GM23338 (cell line): ENCODE data around the gene IZUMO1R. TPM values are rescaled to one million over a fixed set of nuclear protein-coding genes. Genes with fewer than 3 reads are reported as not detected.

Experiments
- ATAC-seq: fragments of 200-7000 bp; cut with Tn5 transposase; 3 replicates; pipeline ENCODE4 v1.9.1; 2020
- DNase-seq: peaks from one replicate; pipeline ENCODE4 v3.0.0-alpha.2; 2015; ENCODE audit warnings: low spot score
- H2AFZ ChIP-seq: fragments of 200-600 bp; sonication (generic); 2 replicates; pipeline ENCODE4 v1.8.0; 2016; ENCODE audit warnings: antibody characterized with exemption, mild to moderate bottlenecking, moderate library complexity
- H3F3A ChIP-seq: fragments of 200-600 bp; sonication (generic); replicated peaks from 2 replicates; pipeline ENCODE4 v1.8.0; 2017; ENCODE audit warnings: antibody characterized with exemption, mixed run types, low read depth
- H3K27ac ChIP-seq: fragments of 200-600 bp; sonication (generic); 2 replicates; pipeline ENCODE4 v1.6.1; 2016; ENCODE audit warnings: low read depth
- H3K27me3 ChIP-seq: fragments of 200-600 bp; sonication (generic); 2 replicates; pipeline ENCODE4 v1.8.0; 2016; ENCODE audit warnings: mild to moderate bottlenecking, mixed run types, moderate library complexity; ENCODE audit not compliant: insufficient read depth
- H3K36me3 ChIP-seq: fragments of 200-600 bp; sonication (generic); 2 replicates; pipeline ENCODE4 v1.8.0; 2016; ENCODE audit warnings: mild to moderate bottlenecking; ENCODE audit not compliant: insufficient read depth
- H3K4me1 ChIP-seq: fragments of 200-600 bp; sonication (generic); 2 replicates; pipeline ENCODE4 v1.8.0; 2016; ENCODE audit warnings: mild to moderate bottlenecking, moderate library complexity; ENCODE audit not compliant: insufficient read depth
- H3K4me2 ChIP-seq: fragments of 200-600 bp; sonication (generic); 2 replicates; pipeline ENCODE4 v1.7.1; 2017; ENCODE audit warnings: mixed run types
- H3K4me3 ChIP-seq: fragments of 200-600 bp; sonication (generic); 2 replicates; pipeline ENCODE4 v1.6.1; 2016; ENCODE audit warnings: mixed run types
- H3K79me2 ChIP-seq: fragments of 200-600 bp; sonication (generic); replicated peaks from 2 replicates; pipeline ENCODE4 v1.8.0; 2017; ENCODE audit warnings: mild to moderate bottlenecking; ENCODE audit not compliant: insufficient read depth
- H3K9me2 ChIP-seq: fragments of 200-600 bp; sonication (generic); 2 replicates; pipeline ENCODE4 v1.8.0; 2017; ENCODE audit not compliant: insufficient read depth
- H4K20me1 ChIP-seq: fragments of 200-600 bp; sonication (generic); replicated peaks from 2 replicates; pipeline ENCODE4 v1.8.0; 2017; ENCODE audit warnings: mild to moderate bottlenecking; ENCODE audit not compliant: insufficient read depth
- H3K27ac Mint-ChIP-seq: 2 replicates; pipeline ENCODE4 v1.8.0; 2020; ENCODE audit warnings: inconsistent platforms, mild to moderate bottlenecking, moderate library complexity, mixed read lengths
- H3K27me3 Mint-ChIP-seq: 3 replicates; pipeline ENCODE4 v1.8.0; 2022; ENCODE audit warnings: low read depth, mild to moderate bottlenecking, moderate library complexity, mixed read lengths, inconsistent platforms; ENCODE audit not compliant: insufficient read depth, poor library complexity
- H3K36me3 Mint-ChIP-seq: 3 replicates; pipeline ENCODE4 v1.8.0; 2021; ENCODE audit warnings: low read depth, mild to moderate bottlenecking, inconsistent platforms, moderate library complexity, mixed read lengths
- H3K4me1 Mint-ChIP-seq: 3 replicates; pipeline ENCODE4 v1.8.0; 2020; ENCODE audit warnings: mild to moderate bottlenecking, inconsistent platforms, mixed read lengths
- H3K4me3 Mint-ChIP-seq: 3 replicates; pipeline ENCODE4 v1.8.0; 2021; ENCODE audit warnings: moderate library complexity, mild to moderate bottlenecking, inconsistent platforms, mixed read lengths
- H3K9me3 Mint-ChIP-seq: 3 replicates; pipeline ENCODE4 v1.8.0; 2020; ENCODE audit warnings: moderate library complexity, mild to moderate bottlenecking, inconsistent platforms, mixed read lengths
- CREB1 ChIP-seq: fragments of 250-450 bp; sonication (Bioruptor Pico); IDR thresholded peaks from 2 replicates; pipeline ENCODE4 v1.5.0; 2020; ENCODE audit warnings: low read depth, mild to moderate bottlenecking, moderate library complexity
- EZH2phosphoT487 ChIP-seq: fragments of 200-600 bp; sonication (generic); IDR thresholded peaks from one replicate; pipeline ENCODE4 v1.8.1; 2018; ENCODE audit warnings: antibody characterized with exemption; ENCODE audit not compliant: unreplicated experiment
- JUNB ChIP-seq: IDR thresholded peaks from one replicate; pipeline ENCODE4 v1.6.1; 2016; ENCODE audit warnings: antibody characterized with exemption; ENCODE audit not compliant: unreplicated experiment
- polyA plus RNA-seq: library from polyadenylated mRNA; unstranded; fragments of >200 nt; fragmentation: Nextera tagmentation; extraction: Ambion mirVana; gene quantifications from 2 replicates; pipeline ENCODE4 v1.2.1, GENCODE V29; 2016
- total RNA-seq: library from RNA; depleted of rRNA; stranded (reverse); fragments of >200 nt; shearing (Covaris generic); gene quantifications from 2 replicates; pipeline ENCODE4 v1.2.3, GENCODE V29; 2014
- TF ChIP-seq, protein P1 (sequence below): IDR thresholded peaks from 2 replicates; pipeline ENCODE4 v1.6.1; 2016; ENCODE audit warnings: antibody characterized with exemption
- TF ChIP-seq, protein P2 (sequence below), 2 experiments: fragments of 200-600 bp in 1 of 2; sonication (generic) in 1 of 2; conservative IDR thresholded peaks; 2 replicates each; pipeline versions ENCODE4 v1.5.1 to v1.6.1; 2016 to 2017; ENCODE audit warnings: antibody characterized with exemption in 2 of 2, low read depth in 2 of 2, mild to moderate bottlenecking in 2 of 2, moderate library complexity in 1 of 2
- TF ChIP-seq, protein P3 (sequence below): IDR thresholded peaks from one replicate; pipeline ENCODE4 v1.6.1; 2018; ENCODE audit warnings: antibody characterized with exemption; ENCODE audit not compliant: unreplicated experiment

IZUMO1R gene
- total and polyA plus RNA-seq, 2 experiments from 2014 or later: not detected

GRCh38 chr11:94332814-94333213, 28.4 kb downstream of the IZUMO1R start:
- Histone ChIP-seq H2AFZ (no peak overlapping the region), H3K36me3 (no peaks in the 10 kb centered on the region), H3K27ac (no peak overlapping the region), H3K79me2 (no peaks in the 10 kb centered on the region), H3K9me2 (no peaks in the 10 kb centered on the region), H4K20me1 (no peaks in the 10 kb centered on the region), H3F3A (no peaks in the 10 kb centered on the region), H3K4me1 (no peaks in the 10 kb centered on the region), H3K4me2 (no peak overlapping the region), H3K27me3 (no peaks in the 10 kb centered on the region), H3K4me3 (no peak overlapping the region)
- no peak for ATAC-seq
- Mint-ChIP-seq H3K27me3 (peaks cover 2% of the 10 kb centered on the region), H3K4me3 (no peak overlapping the region), H3K4me1 (no peaks in the 10 kb centered on the region), H3K27ac (no peak overlapping the region), H3K9me3 (peaks cover 2% of the 10 kb centered on the region; the same call in 1 of the 3 replicates), H3K36me3 (no peaks in the 10 kb centered on the region)
- TF ChIP-seq CREB1 (CRISPR knock-in tag): no peak
- TF ChIP-seq, protein P1, sequence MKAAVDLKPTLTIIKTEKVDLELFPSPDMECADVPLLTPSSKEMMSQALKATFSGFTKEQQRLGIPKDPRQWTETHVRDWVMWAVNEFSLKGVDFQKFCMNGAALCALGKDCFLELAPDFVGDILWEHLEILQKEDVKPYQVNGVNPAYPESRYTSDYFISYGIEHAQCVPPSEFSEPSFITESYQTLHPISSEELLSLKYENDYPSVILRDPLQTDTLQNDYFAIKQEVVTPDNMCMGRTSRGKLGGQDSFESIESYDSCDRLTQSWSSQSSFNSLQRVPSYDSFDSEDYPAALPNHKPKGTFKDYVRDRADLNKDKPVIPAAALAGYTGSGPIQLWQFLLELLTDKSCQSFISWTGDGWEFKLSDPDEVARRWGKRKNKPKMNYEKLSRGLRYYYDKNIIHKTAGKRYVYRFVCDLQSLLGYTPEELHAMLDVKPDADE: no peak
- TF ChIP-seq, protein P2, sequence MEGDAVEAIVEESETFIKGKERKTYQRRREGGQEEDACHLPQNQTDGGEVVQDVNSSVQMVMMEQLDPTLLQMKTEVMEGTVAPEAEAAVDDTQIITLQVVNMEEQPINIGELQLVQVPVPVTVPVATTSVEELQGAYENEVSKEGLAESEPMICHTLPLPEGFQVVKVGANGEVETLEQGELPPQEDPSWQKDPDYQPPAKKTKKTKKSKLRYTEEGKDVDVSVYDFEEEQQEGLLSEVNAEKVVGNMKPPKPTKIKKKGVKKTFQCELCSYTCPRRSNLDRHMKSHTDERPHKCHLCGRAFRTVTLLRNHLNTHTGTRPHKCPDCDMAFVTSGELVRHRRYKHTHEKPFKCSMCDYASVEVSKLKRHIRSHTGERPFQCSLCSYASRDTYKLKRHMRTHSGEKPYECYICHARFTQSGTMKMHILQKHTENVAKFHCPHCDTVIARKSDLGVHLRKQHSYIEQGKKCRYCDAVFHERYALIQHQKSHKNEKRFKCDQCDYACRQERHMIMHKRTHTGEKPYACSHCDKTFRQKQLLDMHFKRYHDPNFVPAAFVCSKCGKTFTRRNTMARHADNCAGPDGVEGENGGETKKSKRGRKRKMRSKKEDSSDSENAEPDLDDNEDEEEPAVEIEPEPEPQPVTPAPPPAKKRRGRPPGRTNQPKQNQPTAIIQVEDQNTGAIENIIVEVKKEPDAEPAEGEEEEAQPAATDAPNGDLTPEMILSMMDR (conservative IDR thresholded peaks at IDR 0.05; ENCODE audit: low read depth in 2 of 2): no peak
- TF ChIP-seq, protein P3, sequence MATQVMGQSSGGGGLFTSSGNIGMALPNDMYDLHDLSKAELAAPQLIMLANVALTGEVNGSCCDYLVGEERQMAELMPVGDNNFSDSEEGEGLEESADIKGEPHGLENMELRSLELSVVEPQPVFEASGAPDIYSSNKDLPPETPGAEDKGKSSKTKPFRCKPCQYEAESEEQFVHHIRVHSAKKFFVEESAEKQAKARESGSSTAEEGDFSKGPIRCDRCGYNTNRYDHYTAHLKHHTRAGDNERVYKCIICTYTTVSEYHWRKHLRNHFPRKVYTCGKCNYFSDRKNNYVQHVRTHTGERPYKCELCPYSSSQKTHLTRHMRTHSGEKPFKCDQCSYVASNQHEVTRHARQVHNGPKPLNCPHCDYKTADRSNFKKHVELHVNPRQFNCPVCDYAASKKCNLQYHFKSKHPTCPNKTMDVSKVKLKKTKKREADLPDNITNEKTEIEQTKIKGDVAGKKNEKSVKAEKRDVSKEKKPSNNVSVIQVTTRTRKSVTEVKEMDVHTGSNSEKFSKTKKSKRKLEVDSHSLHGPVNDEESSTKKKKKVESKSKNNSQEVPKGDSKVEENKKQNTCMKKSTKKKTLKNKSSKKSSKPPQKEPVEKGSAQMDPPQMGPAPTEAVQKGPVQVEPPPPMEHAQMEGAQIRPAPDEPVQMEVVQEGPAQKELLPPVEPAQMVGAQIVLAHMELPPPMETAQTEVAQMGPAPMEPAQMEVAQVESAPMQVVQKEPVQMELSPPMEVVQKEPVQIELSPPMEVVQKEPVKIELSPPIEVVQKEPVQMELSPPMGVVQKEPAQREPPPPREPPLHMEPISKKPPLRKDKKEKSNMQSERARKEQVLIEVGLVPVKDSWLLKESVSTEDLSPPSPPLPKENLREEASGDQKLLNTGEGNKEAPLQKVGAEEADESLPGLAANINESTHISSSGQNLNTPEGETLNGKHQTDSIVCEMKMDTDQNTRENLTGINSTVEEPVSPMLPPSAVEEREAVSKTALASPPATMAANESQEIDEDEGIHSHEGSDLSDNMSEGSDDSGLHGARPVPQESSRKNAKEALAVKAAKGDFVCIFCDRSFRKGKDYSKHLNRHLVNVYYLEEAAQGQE: no peak
- TF ChIP-seq JUNB: no peak
- DNase-seq: peak; percentile 34

DNA sequence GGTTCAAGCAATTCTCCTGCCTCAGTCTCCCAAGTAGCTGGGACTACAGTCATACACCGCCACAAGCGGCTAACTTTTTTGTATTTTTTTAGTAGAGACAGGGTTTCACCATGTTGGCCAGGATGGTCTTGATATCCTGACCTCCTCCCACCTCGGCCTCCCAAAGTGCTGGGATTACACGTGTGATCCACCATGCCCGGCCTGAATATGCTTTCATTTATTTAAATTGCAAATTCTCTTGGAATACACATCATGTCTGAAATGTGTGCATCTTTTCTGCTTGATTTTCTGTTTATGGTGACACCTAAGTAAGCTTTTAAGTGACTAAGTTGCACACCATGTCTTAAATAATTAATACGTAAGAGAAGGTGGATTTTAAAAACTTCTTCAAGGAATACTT, 31.7 kb downstream of the IZUMO1R start:
- Histone ChIP-seq H2AFZ (no peak overlapping the region), H3K27me3 (no peaks in the 10 kb centered on the region), H3K4me3 (no peak overlapping the region), H3K36me3 (no peaks in the 10 kb centered on the region), H4K20me1 (no peaks in the 10 kb centered on the region), H3K4me2 (no peak overlapping the region), H3K9me2 (no peaks in the 10 kb centered on the region), H3K27ac (no peak overlapping the region), H3K79me2 (no peaks in the 10 kb centered on the region), H3K4me1 (no peaks in the 10 kb centered on the region), H3F3A (no peaks in the 10 kb centered on the region)
- Mint-ChIP-seq H3K9me3 (peaks cover 4% of the 10 kb centered on the region; the same call in 2 of the 3 replicates), H3K36me3 (no peaks in the 10 kb centered on the region), H3K27me3 (peaks cover 6% of the 10 kb centered on the region), H3K4me1 (no peaks in the 10 kb centered on the region), H3K27ac (no peak overlapping the region), H3K4me3 (no peak overlapping the region)
- DNase-seq (no peak), ATAC-seq (no peak)
- TF ChIP-seq EZH2phosphoT487 (no peak), JUNB (no peak)
- TF ChIP-seq, protein P1: no peak
